GM12878 (cell line): Measurements from ENCODE around the gene MTR.

Experiments
- CTCF ChIP-seq, 3 experiments: IDR thresholded peaks in 2 of 3; conservative IDR thresholded peaks in 1 of 3; 2 replicates each; pipeline ENCODE4 v1.5.1; 2011; ENCODE audit warnings: low read depth in 3 of 3, low read length in 3 of 3, mild to moderate bottlenecking in 3 of 3, control low read depth in 2 of 3, moderate library complexity in 2 of 3, inconsistent platforms in 1 of 3, mixed read lengths in 1 of 3; ENCODE audit not compliant: control insufficient read depth in 2 of 3, insufficient read depth in 1 of 3; ENCODE audit errors: extremely low read depth in 1 of 3
- EP300 ChIP-seq, 2 experiments: fragments of 150-350 bp in 1 of 2; IDR thresholded peaks; 2 replicates each; pipeline ENCODE4 v1.6.1; 2011 to 2012; ENCODE audit warnings: low read depth in 2 of 2, low read length in 2 of 2, borderline replicate concordance in 1 of 2, improper control_type of control experiment in 1 of 2, inconsistent platforms in 1 of 2; ENCODE audit not compliant: control insufficient read depth in 1 of 2
- MTA2 ChIP-seq: fragments of 450-650 bp; IDR thresholded peaks from 2 replicates; pipeline ENCODE4 v1.6.1; 2016; ENCODE audit warnings: low read depth, mild to moderate bottlenecking, moderate library complexity
- POLR2A ChIP-seq: IDR thresholded peaks from 2 replicates; pipeline ENCODE4 v1.6.1; 2011; ENCODE audit warnings: low read depth, mild to moderate bottlenecking, low read length
- SIN3A ChIP-seq: IDR thresholded peaks from 2 replicates; pipeline ENCODE4 v1.6.1; 2012; ENCODE audit warnings: low read depth, low read length, improper control_type of control experiment
- TARDBP ChIP-seq: IDR thresholded peaks from 2 replicates; pipeline ENCODE4 v1.6.1; 2016; ENCODE audit warnings: borderline replicate concordance

GRCh38 chr1:236812334-236813030, 17.4 kb downstream of the MTR start:
- TF ChIP-seq POLR2A (no peak), EP300 (IDR thresholded peaks at IDR 0.05; ENCODE audit: borderline replicate concordance in 1 of 2, control insufficient read depth in 1 of 2, low read depth in 2 of 2, low read length in 2 of 2) (no peak), CTCF (IDR thresholded peaks at IDR 0.05 in 2 of 3, conservative IDR thresholded peaks at IDR 0.05 in 1 of 3; ENCODE audit: control insufficient read depth in 2 of 3, extremely low read depth in 1 of 3, insufficient read depth in 1 of 3, low read depth in 3 of 3, low read length in 3 of 3) (no peak), TARDBP (no peak), MTA2 (no peak), SIN3A (no peak)
